ENCODE data around the gene ZNF654. TPM values are rescaled to one million over a fixed set of nuclear protein-coding genes. Genes with fewer than 3 reads are reported as not detected.

Gene ZNF654
- total and polyA plus RNA-seq, 10 of the 15 experiments (the other 5 are each of a cell fraction or from before 2014, with no cell fraction given): 2.7 to 14.2 (median 10.0) TPM

DNA sequence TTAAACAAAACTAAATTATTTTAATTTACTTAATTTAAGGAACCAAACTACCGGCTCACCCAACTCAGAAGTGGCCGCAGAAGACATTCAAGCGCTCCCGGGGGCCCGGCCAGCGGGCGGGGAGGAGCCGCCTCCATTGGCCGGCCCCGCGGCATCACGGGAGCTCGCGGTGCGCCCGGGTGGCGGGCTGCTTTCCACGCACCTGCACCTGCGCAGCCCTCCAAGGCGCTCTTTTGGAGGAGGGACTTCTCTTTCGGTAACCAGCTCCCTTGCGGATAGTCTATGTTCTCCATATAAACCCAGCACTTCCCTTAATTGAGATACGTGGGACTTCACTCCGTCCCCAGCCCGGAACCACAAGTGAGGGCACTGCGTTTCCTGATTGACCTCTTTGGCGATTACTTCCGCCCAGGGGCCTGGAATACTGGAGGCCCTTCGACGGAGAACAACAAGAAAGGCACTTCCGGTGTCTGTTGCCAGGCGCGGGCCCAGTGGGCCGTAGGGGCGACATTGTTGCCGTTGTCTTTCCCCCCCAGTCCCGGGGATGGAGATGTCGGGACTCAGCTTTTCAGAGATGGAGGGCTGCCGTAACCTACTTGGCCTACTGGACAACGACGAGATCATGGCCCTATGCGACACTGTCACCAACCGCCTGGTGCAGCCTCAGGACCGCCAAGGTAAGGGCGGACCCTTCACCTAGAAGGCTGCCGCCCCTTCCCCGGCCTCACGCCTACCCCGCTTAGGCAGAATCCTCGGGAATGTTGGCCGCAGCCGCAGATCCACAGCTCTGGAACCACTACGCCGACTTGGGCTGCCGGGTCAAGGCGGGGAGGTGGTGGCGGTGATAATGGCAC, 90.7 kb downstream of the ZNF654 start, which contains the start of gene C3orf38 (continued):
- TF ChIP-seq RELA (IDR thresholded peaks at IDR 0.05; ENCODE audit: borderline replicate concordance, partially characterized antibody) (no peak), NR2C1 (IDR thresholded peaks at IDR 0.05) (peak; percentile 97), MXI1 (IDR thresholded peaks at IDR 0.05; ENCODE audit: low read depth, low read length) (peak; percentile 56), YBX1 (IDR thresholded peaks at IDR 0.05) (no peak), YY1 (IDR thresholded peaks at IDR 0.05; ENCODE audit: low read depth, low read length) (peak; percentile 92), ZBTB11 (CRISPR knock-in tag; IDR thresholded peaks at IDR 0.05) (peak; percentile 88), SUPT20H (IDR thresholded peaks at IDR 0.05; ENCODE audit: borderline replicate concordance, control insufficient read depth, low read depth, low read length) (no peak), CHD4 (IDR thresholded peaks at IDR 0.05) (no peak), EGR1 (IDR thresholded peaks at IDR 0.05; ENCODE audit: borderline replicate concordance in 1 of 2, low read depth in 2 of 2, low read length in 2 of 2) (0 out of 3 replicates have a peak, but pooled peaks of 1 of the 2 experiments have one; percentile 14), SIX5 (IDR thresholded peaks at IDR 0.05; ENCODE audit: low read depth, low read length, severe bottlenecking) (peak; percentile 52), CBFB (IDR thresholded peaks at IDR 0.05; ENCODE audit: low read depth) (peak; percentile 59; the same call in 1 of the 2 replicates), SMARCA5 (IDR thresholded peaks at IDR 0.05) (peak; percentile 36; the same call in 1 of the 2 replicates), KLF5 (IDR thresholded peaks at IDR 0.05; ENCODE audit: partially characterized antibody) (peak; percentile 19), GATAD2B (conservative IDR thresholded peaks at IDR 0.05; ENCODE audit: low read depth) (peak; percentile 87), CBX5 (IDR thresholded peaks at IDR 0.05; ENCODE audit: low read depth) (peak; percentile 63; the same call in 1 of the 2 replicates), SPI1 (IDR thresholded peaks at IDR 0.05; ENCODE audit: borderline replicate concordance, insufficient read depth, low read depth, low read length) (peak; percentile 50; the same call in 1 of the 2 replicates), FOXM1 (IDR thresholded peaks at IDR 0.05; ENCODE audit: low read depth, low read length) (no peak)
- TF ChIP-seq, protein P1, sequence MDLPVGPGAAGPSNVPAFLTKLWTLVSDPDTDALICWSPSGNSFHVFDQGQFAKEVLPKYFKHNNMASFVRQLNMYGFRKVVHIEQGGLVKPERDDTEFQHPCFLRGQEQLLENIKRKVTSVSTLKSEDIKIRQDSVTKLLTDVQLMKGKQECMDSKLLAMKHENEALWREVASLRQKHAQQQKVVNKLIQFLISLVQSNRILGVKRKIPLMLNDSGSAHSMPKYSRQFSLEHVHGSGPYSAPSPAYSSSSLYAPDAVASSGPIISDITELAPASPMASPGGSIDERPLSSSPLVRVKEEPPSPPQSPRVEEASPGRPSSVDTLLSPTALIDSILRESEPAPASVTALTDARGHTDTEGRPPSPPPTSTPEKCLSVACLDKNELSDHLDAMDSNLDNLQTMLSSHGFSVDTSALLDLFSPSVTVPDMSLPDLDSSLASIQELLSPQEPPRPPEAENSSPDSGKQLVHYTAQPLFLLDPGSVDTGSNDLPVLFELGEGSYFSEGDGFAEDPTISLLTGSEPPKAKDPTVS (IDR thresholded peaks at IDR 0.05; ENCODE audit: low read depth, low read length): no peak
- TF ChIP-seq, protein P2, sequence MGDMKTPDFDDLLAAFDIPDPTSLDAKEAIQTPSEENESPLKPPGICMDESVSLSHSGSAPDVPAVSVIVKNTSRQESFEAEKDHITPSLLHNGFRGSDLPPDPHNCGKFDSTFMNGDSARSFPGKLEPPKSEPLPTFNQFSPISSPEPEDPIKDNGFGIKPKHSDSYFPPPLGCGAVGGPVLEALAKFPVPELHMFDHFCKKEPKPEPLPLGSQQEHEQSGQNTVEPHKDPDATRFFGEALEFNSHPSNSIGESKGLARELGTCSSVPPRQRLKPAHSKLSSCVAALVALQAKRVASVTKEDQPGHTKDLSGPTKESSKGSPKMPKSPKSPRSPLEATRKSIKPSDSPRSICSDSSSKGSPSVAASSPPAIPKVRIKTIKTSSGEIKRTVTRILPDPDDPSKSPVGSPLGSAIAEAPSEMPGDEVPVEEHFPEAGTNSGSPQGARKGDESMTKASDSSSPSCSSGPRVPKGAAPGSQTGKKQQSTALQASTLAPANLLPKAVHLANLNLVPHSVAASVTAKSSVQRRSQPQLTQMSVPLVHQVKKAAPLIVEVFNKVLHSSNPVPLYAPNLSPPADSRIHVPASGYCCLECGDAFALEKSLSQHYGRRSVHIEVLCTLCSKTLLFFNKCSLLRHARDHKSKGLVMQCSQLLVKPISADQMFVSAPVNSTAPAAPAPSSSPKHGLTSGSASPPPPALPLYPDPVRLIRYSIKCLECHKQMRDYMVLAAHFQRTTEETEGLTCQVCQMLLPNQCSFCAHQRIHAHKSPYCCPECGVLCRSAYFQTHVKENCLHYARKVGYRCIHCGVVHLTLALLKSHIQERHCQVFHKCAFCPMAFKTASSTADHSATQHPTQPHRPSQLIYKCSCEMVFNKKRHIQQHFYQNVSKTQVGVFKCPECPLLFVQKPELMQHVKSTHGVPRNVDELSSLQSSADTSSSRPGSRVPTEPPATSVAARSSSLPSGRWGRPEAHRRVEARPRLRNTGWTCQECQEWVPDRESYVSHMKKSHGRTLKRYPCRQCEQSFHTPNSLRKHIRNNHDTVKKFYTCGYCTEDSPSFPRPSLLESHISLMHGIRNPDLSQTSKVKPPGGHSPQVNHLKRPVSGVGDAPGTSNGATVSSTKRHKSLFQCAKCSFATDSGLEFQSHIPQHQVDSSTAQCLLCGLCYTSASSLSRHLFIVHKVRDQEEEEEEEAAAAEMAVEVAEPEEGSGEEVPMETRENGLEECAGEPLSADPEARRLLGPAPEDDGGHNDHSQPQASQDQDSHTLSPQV (IDR thresholded peaks at IDR 0.05): no peak
